Muscle of back (tissue), 11 donors: Measurements from ENCODE around the gene PRDM11. TPM values are rescaled to one million over a fixed set of nuclear protein-coding genes. Genes with fewer than 3 reads are reported as not detected.

Source experiments
- DNase-seq, 3 donors: peaks; one replicate each; pipeline versions ENCODE4 v3.0.0 to v3.0.0-alpha.2; 2013
- polyA plus RNA-seq, 10 donors: library from polyadenylated mRNA; unstranded; fragments of 120-200 nt; gene quantifications; one replicate each; pipeline ENCODE4 v1.2.1, GENCODE V29; 2013; ENCODE audit not compliant: insufficient read length in 10 of 10

The PRDM11 gene
- polyA plus RNA-seq, 10 donors, result 17.4 to 23.8 (median 22.4) TPM

- no peak for DNase-seq
Observed at GRCh38 chr11:45157247-45158209, 11.1 kb downstream of the PRDM11 start.

- peak in 2 of 3 donors; percentile 56 to 88 for DNase-seq
Observed at GRCh38 chr11:45158210-45158731, 11.8 kb downstream of the PRDM11 start.

DNA sequence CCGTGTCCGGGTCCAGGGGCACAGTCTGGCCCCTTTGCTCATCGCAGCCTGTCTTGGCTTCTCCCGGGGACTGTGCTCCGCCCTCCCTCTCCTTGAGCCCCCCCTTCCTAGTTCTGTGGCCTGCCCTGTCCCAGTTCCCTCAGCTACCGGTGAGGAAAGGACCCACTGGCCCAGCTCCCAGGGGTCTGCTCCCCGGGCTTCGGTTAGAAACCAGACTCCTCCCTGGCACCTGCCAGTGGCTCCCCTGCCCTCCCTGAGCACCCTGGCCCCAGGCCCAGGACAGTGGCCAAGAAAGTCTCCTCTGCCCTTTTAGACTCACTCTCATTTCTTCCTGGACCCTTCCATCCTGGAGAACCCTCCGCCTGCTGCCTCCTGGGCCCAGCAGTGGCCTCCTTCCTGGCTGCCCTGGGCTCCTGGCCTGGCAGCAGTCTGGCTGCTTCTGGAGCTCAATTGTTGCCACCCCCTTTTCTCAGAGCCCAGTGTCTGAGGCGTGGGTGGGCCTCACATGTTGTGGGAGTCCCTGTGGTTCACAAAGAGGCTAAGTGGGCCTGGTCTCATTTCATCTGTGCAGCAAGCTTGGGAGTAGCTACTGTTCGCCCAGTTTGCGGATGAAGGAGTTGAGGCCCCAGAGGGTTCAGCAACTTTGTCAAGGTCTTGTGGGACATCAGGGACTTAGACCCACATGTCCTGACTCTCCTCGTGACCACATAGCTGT is 12.6 kb downstream of the PRDM11 start:
- DNase-seq, result no peak

- no peak for DNase-seq
Observed at GRCh38 chr11:45159781-45160365, 13.4 kb downstream of the PRDM11 start.

- no peak for DNase-seq
Observed at GRCh38 chr11:45161252-45162063, 15.0 kb downstream of the PRDM11 start.

GRCh38 chr11:45162064-45162375 is 15.6 kb downstream of the PRDM11 start:
- no peak for DNase-seq

DNA sequence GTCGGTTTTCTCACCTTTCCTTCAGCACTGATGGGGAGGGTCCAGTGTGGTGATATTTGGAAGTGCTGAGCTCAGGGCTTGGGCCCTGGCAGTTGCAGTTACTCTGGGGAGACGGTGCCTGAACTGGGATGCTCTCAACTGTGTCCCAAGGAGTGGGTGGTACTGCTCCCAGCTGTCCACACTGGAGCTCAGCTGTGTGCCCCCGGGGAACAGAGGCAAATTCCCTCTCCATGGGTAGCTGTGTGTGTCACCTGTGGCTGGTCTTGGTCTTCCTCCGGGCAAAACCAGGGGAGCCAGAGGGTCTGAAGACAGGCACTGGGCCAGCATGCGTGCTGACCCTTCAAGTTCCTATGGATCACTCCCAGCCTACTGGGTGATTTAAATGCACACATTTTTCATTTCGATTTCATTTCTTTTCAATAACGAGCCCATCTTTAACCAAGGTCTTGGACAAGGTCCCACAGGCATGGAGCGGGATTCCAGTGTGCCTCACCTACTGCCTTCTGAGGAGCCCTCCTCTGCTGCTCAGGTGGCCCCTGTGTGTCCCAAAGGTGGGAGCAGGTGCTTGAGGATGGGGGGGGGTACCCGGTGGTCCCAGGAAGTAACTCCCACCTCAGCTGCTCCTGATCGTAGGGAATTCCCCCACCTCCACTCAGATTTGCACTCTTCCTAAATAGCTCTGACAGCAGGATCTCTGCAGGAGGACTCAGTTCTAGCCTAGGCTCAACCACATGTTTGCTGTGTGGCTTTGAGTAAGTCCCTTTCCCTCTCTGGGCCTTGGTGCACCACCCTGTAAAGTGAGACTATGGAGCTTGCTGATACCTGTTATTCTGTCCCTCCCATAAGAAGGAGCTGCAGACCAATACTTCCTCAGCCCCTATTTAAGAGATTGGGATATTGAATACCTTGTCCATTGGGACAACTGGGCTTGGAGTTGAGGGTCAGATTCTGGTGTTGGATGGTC is 16.8 kb downstream of the PRDM11 start:
- no peak for DNase-seq

GRCh38 chr11:45163956-45164575 is 17.6 kb downstream of the PRDM11 start:
- no peak for DNase-seq

DNA sequence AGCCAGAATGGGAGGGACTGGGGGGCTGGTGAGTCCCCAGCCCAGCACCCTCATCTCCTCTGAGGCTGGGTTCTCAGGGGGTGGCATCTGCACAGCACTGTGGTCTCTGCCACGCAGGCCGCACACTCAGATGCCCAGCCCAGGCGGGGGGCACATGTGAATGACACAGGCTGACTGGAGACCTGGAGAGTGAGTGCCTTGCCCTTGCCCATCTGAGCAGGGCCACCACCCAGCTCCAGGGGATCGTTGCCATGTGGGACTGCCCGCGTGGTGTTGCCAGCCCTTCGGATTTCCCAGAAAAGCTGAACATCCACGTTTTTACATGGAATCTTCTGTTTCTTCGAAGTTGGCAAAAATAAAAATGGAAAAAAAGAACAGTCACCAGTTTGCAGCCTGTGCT is 18.9 kb downstream of the PRDM11 start:
- no peak for DNase-seq

DNA sequence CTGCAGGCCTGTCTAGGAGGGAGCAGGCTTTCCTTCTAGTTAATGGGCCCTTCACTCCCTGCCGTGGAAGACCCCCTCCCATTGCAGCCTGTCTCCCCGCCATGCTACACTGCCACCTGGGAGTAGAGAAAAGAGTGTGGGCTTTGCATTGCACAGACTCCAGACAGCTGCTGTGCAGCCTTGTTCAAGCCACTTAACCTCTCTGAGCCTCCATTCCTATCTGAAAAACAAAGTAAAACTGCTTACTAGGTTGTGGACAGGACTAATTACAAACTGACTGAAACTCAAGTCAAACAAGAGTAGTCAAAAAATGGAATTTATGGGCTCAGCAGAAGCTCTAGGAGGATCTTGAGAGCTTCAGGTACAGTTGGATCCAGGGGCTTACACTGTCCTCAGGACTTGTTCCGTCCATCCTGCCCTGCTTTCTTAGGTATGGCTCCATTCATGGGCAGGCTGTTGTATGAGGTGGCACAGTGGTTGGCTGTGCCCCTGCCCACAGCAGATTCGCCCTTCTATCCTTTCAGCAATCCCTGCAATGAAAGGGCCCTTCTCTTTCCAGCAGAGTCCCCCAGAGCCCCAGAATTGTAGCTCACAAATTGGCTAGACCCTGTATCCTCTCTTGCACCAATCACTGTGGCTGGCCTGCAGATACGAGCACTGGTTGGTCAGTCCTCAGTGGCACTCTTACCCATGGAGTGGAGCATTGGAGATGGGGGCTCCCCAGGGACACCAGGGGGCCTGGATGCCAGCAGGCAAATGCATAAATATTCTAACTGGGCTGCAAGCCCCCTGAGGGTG is 19.6 kb downstream of the PRDM11 start:
- DNase-seq, result no peak

DNA sequence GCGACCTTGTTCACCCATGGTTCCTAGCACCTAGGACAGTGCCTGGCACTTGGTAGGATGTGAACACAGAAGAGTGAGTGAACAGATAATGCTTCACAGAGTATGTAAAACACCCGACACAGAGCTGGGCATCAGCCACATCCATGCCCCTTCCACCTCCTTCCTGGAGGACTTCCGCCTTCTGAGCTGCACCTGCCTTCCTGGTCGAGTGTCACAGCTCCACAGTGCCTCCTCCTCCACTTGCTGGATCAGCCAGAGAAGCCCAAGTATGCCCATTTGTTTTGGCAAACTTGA is 20.1 kb downstream of the PRDM11 start:
- DNase-seq, result no peak

- no peak for DNase-seq
Observed at GRCh38 chr11:45167283-45167682, 20.8 kb downstream of the PRDM11 start.

DNA sequence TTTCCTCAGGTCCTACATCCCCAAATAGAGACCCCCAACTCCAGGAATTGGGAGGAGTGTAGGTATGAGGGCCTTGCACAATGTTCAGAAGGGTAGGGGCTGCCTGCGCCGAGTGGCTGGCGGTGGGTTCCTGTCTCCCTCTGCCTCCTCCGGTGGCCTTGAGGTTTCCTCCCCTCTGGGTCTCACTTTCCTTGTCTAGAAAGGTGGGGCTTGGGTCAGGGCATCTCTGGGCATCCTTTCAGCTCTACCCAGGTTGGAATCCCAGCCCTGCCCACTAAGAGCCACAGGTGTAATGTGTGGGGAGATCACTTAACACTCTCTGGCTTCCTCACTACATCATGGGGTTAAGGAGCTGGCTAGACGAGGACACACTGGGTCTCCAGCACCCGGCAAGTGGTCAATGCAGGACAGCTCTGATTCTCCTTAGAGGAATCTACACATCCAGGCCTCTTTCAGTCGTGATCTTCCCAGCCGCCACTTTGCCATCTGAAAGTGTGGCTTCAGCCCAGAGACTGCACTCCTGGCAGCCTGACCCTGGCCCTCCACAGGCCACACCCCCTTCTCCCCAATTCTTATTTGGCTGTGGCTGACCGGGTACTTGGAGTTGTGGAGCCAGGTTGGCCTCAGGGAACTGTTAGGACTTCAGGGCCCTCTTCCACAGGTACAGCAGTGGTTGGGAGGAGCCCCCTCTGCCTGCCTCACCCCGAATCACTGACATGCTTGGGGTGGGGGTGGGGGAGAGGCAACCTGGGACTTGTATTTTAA is 22.1 kb downstream of the PRDM11 start:
- no peak for DNase-seq

DNA sequence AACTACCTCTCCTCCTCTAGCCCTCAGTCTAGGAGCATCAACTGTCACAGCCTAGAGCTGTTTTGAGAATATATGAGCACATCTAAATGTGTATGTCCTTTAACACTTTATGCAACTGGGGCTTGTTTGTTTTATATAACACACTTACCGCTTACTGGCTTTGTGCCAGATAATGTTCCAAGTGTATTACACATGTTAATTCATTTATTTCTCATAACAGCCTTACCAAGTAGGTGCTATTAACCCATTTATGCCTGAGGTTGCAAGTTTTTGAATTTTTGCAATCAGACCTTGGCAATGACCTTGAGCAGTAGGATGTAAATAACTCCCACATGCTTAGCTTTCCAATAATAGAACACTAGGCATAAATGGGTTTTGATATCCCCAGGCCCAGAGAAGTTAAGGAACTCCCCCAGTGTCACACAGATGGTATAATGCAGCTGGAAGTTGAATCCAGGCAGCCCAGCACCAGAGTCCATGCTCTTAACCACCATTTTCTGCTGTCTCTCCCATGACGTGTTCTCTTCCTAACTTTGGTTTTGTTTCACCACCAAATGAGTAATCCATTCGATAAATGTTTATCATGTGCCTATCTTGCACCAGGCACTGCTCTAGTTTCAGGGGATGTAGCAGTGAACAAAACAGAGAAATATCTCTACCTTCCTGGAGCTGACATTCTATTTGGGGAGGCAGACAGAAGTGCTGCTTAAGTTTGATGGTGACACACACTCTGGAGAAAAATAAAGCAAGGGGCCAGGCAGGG is 23.1 kb downstream of the PRDM11 start:
- DNase-seq, result no peak

- DNase-seq, result no peak
Observed at GRCh38 chr11:45170484-45170883, 24.0 kb downstream of the PRDM11 start.

GRCh38 chr11:45171550-45171949 is 25.1 kb downstream of the PRDM11 start:
- no peak for DNase-seq

- no peak for DNase-seq
Observed at GRCh38 chr11:45173064-45173463, 26.6 kb downstream of the PRDM11 start.
